ENCODE measurements around the gene WDR45.
A peak's percentile ranks its signal among the peaks of the same experiment; 100 is the strongest.
"Not testable (repeated sequence)": the region's sequence is repeated elsewhere in the genome, so short reads cannot be mapped to it uniquely, and the experiment has no call there.

The WDR45 gene

GRCh38 chrX:49079489-49080428 is at the start of gene WDR45:
WDR45 (minus strand) TSS chrX:49079887; CDS start chrX:49078095, 1,792 bp downstream.
- DNase-seq = peak; percentile 67

GRCh38 chrX:49129427-49129826 is 49.7 kb upstream of the WDR45 start:
- no peak for DNase-seq

DNA sequence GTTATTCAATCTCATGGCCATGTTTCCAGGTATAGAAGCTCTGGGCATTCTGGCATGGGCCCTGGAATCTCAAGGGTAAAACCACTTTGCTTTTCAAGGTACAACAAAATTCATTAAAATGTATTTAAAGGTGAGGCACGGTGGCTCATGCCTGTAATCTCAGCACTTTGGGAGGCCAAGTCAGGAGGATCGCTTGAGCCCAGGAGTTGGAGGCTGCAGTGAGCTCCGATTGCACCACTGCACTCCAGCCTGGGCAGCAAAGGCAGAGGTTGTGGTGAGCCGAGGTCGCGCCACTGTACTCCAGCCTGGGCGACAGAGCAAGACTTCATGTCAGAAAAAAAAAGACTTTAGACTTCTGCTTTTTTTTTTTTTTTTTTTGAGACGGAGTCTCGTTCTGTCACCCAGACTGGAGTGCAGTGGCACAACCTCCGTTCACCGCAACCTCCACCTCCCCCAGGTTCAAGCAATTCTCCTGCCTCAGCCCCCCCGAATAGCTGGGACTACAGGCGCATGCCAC is 48.1 kb upstream of the WDR45 start:
- not testable (repeated sequence) for DNase-seq

DNA sequence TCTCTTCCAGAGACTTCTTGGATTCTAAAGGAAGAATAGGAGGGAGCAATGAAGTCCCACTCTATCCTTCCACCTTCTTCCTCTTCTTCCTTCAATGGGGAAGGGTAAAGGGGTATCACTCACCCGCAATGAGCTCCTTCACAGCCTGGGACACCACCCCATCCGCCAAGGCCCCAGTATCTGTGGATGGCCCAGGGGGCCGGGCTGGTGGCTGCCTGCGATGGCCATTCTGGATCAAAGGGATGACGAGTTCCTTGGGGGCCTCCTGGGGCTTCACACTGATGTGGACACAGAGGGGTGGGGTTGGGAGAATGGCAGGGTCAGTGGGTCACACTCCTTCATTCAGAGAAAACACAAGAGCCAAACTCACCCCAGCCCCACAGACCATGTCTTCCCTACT is 42.8 kb upstream of the WDR45 start:
- no peak for DNase-seq

- no peak for DNase-seq
These were observed 40.4 kb upstream of the WDR45 start for GRCh38 chrX:49120091-49120490.

- DNase-seq = no peak
These were observed 37.9 kb upstream of the WDR45 start for GRCh38 chrX:49117581-49117980.

DNA sequence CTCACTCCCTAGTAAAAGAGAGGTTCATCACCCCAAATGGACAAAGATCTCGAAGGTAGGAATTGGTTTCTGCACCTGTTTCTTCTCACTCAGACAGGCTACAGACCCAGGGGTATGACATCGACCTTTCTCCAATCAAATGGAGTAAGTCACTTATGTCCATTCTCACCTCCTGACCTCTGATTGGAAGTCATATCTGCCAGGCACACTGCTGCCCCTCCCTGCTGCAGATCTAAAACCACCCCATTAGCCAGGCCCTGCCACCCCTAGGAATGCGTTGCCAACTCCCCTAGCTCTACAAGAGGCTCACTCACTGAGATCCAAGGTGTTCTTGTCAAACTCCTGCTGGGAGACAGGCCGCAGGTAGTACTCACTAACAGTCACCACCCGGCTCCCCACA is 37.0 kb upstream of the WDR45 start:
- no peak for DNase-seq

DNA sequence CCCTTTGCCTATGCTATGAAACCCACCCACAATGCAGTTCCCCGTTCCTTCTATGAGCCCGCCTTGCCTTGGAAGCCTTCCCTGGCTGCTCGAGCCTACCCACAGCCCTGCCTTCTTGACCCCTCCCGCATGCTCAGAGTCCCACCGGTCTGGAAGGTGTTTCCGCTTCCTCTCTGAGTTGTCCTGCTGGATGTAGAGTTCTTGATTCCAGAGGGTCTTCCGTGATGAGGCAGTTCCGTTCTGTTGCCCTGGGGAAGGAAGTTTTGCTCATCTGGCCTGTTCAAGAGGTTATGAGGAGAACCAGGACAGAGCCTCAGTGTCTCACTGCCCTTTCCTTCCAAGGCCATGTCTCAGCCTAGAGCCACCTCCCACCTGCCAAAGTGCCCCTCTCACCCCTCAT is 36.4 kb upstream of the WDR45 start:
- DNase-seq = no peak

DNA sequence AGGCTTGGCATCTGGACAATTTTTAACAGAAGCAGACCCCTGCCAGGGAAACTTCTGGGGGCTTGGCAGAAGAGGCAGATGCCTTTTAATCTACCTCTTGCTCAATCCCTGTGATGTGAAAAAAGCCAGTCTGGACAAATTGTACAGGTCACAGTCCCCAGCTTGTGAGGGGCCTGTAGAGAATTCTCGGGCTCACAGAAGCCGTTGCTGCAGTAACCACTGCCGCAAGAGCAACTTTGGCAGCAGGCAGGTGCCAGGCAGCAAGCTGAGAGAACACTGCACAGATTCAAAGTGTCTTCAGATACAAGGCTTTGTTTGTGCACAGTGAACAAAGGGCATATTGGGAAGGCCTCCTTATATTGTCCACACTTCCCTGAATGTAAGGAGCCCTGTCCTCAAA is 32.1 kb upstream of the WDR45 start:
- no peak for DNase-seq

DNA sequence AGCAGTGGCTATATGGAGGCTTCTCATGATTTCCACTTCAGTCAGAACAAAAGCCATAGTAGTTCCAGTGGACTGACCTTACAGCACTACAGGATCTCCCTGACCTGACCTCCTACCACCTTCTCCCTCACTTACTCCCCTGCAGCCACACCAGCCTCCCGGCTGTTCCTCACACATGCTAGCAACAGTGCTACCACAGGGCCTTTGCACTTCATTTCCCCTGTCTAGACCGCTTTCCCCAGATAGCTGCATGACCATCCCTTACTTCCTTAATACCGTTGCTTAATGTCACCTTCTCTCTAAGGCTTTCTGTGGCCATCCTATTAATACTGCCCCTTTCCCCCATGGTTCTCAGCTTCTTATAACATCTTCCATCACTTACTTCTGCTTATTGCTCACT is 30.7 kb upstream of the WDR45 start:
- no peak for DNase-seq

- DNase-seq = no peak
These were observed 29.0 kb upstream of the WDR45 start for GRCh38 chrX:49108641-49109040.

DNA sequence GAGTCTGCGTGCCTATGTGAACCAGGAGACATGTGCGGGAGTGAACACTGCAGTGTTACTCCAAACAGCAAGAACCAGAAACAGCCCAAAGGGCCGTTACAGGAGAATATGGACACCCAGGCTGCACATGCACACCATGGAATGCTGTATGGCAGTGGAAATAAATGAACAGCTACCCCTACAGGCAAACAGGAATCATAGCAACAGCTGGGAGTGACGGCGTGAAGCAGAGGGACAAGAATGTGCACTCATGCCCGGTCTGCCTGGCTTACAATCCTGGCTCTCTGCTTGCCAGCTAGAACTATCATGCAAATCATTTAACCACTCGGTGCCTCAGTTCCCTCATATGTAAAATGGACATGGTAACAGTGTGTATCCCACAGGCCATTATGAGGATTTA is 27.2 kb upstream of the WDR45 start:
- DNase-seq = peak; percentile 28

GRCh38 chrX:49106296-49106695 is 26.6 kb upstream of the WDR45 start:
- no peak for DNase-seq

DNA sequence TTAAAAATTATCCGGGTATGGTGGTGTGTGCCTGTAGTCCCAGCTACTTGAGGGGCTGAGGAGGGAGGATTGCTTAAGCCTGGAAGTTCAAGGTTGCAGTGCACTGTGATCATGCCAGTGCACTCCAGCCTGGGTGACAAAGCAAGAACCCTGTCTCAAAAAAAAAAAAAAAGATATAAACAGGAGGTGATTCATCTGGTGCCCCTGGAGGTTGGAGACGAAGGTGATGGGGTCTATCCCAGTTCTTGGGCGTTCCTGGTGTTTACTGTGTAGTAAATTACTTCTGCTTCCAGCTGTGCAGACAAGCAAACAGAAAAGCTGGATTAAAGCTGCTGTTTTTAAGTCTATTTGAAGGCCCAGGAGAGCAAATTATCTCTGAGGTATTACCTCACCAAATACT is 23.9 kb upstream of the WDR45 start:
- DNase-seq = no peak

GRCh38 chrX:49102190-49102589 is 22.5 kb upstream of the WDR45 start:
- no peak for DNase-seq

- no peak for DNase-seq
These were observed 21.9 kb upstream of the WDR45 start for GRCh38 chrX:49101629-49101984.

- peak; percentile 89 for DNase-seq
These were observed 21.3 kb upstream of the WDR45 start for GRCh38 chrX:49100704-49101628.

DNA sequence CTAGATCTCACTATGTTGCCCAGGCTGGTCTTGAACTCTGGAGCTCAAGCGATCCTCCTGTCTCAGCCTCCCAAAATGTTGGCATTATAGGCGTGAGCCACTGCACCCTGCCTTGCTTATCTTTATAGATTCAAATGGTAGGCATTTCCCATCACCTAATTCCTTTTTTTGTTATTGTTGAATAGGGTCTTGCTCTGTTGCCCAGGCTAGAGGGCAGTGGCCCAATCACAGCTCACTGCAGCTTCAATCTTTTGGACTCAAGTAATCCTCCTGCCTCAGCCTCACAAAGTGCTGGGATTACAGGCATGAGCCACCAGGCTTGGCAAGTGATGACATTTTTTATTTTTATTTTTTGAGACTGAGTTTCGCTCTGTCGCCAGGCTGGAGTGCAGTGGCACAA is 16.7 kb upstream of the WDR45 start:
- no peak for DNase-seq

- DNase-seq = no peak
These were observed 9.9 kb upstream of the WDR45 start for GRCh38 chrX:49089553-49089952.

GRCh38 chrX:49082271-49082871 is 2.7 kb upstream of the WDR45 start:
- no peak for DNase-seq

DNA sequence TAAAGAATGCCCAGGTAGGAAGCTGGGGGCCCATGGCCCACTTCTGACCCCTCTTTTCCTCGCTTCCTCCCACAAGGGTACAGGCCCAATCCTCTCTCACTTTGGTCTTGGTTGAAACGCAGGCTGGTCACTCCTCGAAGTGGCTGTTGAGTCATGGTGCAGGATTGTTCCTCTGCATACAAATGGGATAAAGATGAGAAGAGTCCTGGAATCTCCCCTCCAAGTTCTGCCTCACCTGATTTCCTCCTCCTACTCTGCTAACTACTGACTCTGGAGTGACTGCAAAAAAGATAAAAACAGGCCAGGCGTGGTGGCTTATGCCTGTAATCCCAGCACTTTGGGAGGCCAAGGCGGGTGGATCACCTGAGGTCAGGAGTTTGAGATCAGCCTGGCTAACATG is 1.7 kb downstream of the WDR45 start:
- DNase-seq = no peak

GRCh38 chrX:49075347-49075746 is 4.3 kb downstream of the WDR45 start:
- no peak for DNase-seq
